ENCODE data around the gene PTPN5. TPM values are rescaled to one million over a fixed set of nuclear protein-coding genes. Genes with fewer than 3 reads are reported as not detected.

Gene PTPN5
- total RNA-seq, 1 experiment from 2014 or later: 1.4 TPM

DNA sequence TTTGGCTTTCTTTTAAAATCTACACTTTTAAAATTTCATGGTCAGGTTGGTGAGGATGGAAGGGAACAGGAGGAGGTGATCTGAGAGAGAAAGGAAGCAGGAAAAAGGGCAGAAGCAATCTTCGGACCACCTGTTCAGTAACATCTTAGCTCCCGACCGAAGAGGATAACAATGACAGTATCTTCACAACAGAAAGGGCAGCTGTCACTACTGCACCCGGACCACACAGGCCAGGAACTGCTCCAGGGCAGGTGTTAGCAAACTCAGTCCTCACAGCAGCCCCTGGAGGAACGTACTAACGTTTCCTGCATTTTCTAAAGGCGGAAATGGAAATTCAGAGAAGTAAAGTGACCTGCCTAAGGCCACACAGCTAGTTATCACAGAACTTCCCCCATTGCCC is 16.8 kb downstream of the PTPN5 start:
- no peak overlapping the region for H2AFZ ChIP-seq (ENCODE audit: low read length)
- Mint-ChIP-seq H3K9me3 (no peaks in the 10 kb centered on the region; a peak in 1 of 5 replicates), H3K27ac (no peak overlapping the region), H3K4me1 (peaks cover 36 to 43% of the 10 kb centered on the region in 2 experiments), H3K36me3 (ENCODE audit: insufficient read depth in 1 of 3, low read depth in 3 of 3) (no peaks in the 10 kb centered on the region), H3K4me3 (no peak overlapping the region), H3K27me3 (ENCODE audit: low read depth) (peaks cover 12% of the 10 kb centered on the region)
- no CpG with 5 or more reads among the region's 7 CpGs for WGBS (ENCODE audit: extremely low coverage, insufficient read length, low lambda C conversion rate)
- H3K27me3 ChIP-seq (ENCODE audit: insufficient read depth, low read length): no peaks in the 10 kb centered on the region
- H4K8ac ChIP-seq (replicated peaks; ENCODE audit: insufficient read length, low read depth, low read length): no peak overlapping the region
- H3K18ac ChIP-seq (ENCODE audit: insufficient read length, low read depth, low read length): no peak overlapping the region
- H2BK120ac ChIP-seq (ENCODE audit: low read depth, low read length, poor library complexity, severe bottlenecking): no peak overlapping the region
- no peaks in the 10 kb centered on the region for H3K23me2 ChIP-seq (ENCODE audit: insufficient read length, low read depth, low read length, poor library complexity, severe bottlenecking)
- no peaks in the 10 kb centered on the region for H3K79me1 ChIP-seq (ENCODE audit: insufficient read depth, low read depth, low read length, poor library complexity, severe bottlenecking)
- no peak overlapping the region for H2BK15ac ChIP-seq (ENCODE audit: low read depth, low read length)
- H2BK12ac ChIP-seq (ENCODE audit: insufficient read length, low read depth, low read length): no peak overlapping the region
- no peaks in the 10 kb centered on the region for H3K9me3 ChIP-seq (ENCODE audit: control insufficient read depth, low read depth, low read length)
- H4K5ac ChIP-seq (ENCODE audit: insufficient read length, low read depth, low read length): no peak overlapping the region
- no peak overlapping the region for H3K23ac ChIP-seq (ENCODE audit: insufficient read length, low read depth, low read length)
- H4K91ac ChIP-seq (ENCODE audit: insufficient read length, low read depth, low read length): no peak overlapping the region
- no peak overlapping the region for H3K4ac ChIP-seq (ENCODE audit: low read depth, low read length)
- no peak for DNase-seq
- H3K4me1 ChIP-seq (ENCODE audit: insufficient read depth, low read length): 0 out of 2 replicates have a peak, but pooled peaks cover 2% of the 10 kb centered on the region
- no peak overlapping the region for H2AK5ac ChIP-seq (ENCODE audit: insufficient read length, low read length)
- no peak overlapping the region for H3K56ac ChIP-seq (ENCODE audit: insufficient read length, low read depth, low read length)
- no peak overlapping the region for H3K9ac ChIP-seq (ENCODE audit: extremely low read depth, insufficient read length, low read length)
- H3K79me2 ChIP-seq (ENCODE audit: insufficient read depth, low read length): no peaks in the 10 kb centered on the region
- peaks cover 2% of the 10 kb centered on the region for H4K20me1 ChIP-seq (ENCODE audit: control insufficient read depth, insufficient read depth, insufficient read length)
- TF ChIP-seq, protein P1, sequence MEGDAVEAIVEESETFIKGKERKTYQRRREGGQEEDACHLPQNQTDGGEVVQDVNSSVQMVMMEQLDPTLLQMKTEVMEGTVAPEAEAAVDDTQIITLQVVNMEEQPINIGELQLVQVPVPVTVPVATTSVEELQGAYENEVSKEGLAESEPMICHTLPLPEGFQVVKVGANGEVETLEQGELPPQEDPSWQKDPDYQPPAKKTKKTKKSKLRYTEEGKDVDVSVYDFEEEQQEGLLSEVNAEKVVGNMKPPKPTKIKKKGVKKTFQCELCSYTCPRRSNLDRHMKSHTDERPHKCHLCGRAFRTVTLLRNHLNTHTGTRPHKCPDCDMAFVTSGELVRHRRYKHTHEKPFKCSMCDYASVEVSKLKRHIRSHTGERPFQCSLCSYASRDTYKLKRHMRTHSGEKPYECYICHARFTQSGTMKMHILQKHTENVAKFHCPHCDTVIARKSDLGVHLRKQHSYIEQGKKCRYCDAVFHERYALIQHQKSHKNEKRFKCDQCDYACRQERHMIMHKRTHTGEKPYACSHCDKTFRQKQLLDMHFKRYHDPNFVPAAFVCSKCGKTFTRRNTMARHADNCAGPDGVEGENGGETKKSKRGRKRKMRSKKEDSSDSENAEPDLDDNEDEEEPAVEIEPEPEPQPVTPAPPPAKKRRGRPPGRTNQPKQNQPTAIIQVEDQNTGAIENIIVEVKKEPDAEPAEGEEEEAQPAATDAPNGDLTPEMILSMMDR (conservative IDR thresholded peaks at IDR 0.05): no peak
- no peak overlapping the region for H2BK20ac ChIP-seq (ENCODE audit: low read depth, low read length, poor library complexity, severe bottlenecking)
- no peak overlapping the region for H3K27ac ChIP-seq (ENCODE audit: insufficient read length, low read depth, low read length)
- no peak overlapping the region for H2BK5ac ChIP-seq (ENCODE audit: insufficient read length, low read length)
- H3K4me2 ChIP-seq (ENCODE audit: insufficient read depth, insufficient read length, low read length): no peak overlapping the region
- H3T11ph ChIP-seq (ENCODE audit: low read length): no peak overlapping the region
- no peak overlapping the region for H3K14ac ChIP-seq (ENCODE audit: insufficient read depth, low read length)

All from H9 (cell line).